SK-N-SH (cell line): ENCODE measurements around the gene TWF2.

Experiments
- MXI1 ChIP-seq: IDR thresholded peaks from 2 replicates; pipeline ENCODE4 v1.6.1; 2012; ENCODE audit warnings: mild to moderate bottlenecking, low read depth, low read length, improper control_type of control experiment
- RAD21 ChIP-seq: IDR thresholded peaks from 2 replicates; pipeline ENCODE4 v1.6.1; 2012; ENCODE audit warnings: mild to moderate bottlenecking, low read length
- TF ChIP-seq, protein P1 (sequence below): IDR thresholded peaks from 2 replicates; pipeline ENCODE4 v1.4.0; 2012; ENCODE audit warnings: low read depth, borderline replicate concordance
- TF ChIP-seq, protein P2 (sequence below): fragments of 200-600 bp; sonication (generic); IDR thresholded peaks from 2 replicates; pipeline ENCODE4 v1.6.1; 2017; ENCODE audit warnings: antibody characterized with exemption, mild to moderate bottlenecking, moderate library complexity
- TF ChIP-seq, protein P3 (sequence below): IDR thresholded peaks from 2 replicates; pipeline ENCODE4 v1.6.1; 2012; ENCODE audit warnings: mild to moderate bottlenecking, low read depth, low read length, moderate library complexity

DNA sequence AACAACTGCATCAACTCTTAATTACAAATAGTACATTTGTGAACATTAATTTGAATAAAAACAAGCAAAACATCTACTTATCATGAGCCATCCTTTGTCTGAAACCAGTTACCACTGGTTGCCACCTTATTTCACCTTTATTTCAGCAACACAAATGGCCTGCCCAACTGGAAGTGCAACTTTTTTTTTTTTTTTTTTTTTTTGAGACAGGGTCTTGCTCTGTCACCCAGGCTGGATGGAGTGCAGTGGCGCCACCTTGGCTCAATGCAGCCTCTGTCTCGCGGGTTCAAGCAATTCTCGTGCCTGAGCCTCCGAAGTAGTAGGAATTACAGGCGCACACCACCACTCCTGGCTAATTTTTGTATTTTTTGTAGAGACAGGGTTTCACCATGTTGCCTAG, 26.4 kb upstream of the TWF2 start:
- TF ChIP-seq MXI1 (no peak), RAD21 (no peak)
- TF ChIP-seq, protein P1, sequence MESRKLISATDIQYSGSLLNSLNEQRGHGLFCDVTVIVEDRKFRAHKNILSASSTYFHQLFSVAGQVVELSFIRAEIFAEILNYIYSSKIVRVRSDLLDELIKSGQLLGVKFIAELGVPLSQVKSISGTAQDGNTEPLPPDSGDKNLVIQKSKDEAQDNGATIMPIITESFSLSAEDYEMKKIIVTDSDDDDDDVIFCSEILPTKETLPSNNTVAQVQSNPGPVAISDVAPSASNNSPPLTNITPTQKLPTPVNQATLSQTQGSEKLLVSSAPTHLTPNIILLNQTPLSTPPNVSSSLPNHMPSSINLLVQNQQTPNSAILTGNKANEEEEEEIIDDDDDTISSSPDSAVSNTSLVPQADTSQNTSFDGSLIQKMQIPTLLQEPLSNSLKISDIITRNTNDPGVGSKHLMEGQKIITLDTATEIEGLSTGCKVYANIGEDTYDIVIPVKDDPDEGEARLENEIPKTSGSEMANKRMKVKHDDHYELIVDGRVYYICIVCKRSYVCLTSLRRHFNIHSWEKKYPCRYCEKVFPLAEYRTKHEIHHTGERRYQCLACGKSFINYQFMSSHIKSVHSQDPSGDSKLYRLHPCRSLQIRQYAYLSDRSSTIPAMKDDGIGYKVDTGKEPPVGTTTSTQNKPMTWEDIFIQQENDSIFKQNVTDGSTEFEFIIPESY: no peak
- TF ChIP-seq, protein P2, sequence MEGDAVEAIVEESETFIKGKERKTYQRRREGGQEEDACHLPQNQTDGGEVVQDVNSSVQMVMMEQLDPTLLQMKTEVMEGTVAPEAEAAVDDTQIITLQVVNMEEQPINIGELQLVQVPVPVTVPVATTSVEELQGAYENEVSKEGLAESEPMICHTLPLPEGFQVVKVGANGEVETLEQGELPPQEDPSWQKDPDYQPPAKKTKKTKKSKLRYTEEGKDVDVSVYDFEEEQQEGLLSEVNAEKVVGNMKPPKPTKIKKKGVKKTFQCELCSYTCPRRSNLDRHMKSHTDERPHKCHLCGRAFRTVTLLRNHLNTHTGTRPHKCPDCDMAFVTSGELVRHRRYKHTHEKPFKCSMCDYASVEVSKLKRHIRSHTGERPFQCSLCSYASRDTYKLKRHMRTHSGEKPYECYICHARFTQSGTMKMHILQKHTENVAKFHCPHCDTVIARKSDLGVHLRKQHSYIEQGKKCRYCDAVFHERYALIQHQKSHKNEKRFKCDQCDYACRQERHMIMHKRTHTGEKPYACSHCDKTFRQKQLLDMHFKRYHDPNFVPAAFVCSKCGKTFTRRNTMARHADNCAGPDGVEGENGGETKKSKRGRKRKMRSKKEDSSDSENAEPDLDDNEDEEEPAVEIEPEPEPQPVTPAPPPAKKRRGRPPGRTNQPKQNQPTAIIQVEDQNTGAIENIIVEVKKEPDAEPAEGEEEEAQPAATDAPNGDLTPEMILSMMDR: no peak
- TF ChIP-seq, protein P3, sequence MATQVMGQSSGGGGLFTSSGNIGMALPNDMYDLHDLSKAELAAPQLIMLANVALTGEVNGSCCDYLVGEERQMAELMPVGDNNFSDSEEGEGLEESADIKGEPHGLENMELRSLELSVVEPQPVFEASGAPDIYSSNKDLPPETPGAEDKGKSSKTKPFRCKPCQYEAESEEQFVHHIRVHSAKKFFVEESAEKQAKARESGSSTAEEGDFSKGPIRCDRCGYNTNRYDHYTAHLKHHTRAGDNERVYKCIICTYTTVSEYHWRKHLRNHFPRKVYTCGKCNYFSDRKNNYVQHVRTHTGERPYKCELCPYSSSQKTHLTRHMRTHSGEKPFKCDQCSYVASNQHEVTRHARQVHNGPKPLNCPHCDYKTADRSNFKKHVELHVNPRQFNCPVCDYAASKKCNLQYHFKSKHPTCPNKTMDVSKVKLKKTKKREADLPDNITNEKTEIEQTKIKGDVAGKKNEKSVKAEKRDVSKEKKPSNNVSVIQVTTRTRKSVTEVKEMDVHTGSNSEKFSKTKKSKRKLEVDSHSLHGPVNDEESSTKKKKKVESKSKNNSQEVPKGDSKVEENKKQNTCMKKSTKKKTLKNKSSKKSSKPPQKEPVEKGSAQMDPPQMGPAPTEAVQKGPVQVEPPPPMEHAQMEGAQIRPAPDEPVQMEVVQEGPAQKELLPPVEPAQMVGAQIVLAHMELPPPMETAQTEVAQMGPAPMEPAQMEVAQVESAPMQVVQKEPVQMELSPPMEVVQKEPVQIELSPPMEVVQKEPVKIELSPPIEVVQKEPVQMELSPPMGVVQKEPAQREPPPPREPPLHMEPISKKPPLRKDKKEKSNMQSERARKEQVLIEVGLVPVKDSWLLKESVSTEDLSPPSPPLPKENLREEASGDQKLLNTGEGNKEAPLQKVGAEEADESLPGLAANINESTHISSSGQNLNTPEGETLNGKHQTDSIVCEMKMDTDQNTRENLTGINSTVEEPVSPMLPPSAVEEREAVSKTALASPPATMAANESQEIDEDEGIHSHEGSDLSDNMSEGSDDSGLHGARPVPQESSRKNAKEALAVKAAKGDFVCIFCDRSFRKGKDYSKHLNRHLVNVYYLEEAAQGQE: no peak
